Stimulated activated naive CD4-positive, alpha-beta T cell treated with Interleukin-2 at 50 U/mL for 16 hours (primary cell): ENCODE data around the gene E2F2.

Experiments used
- DNase-seq: peaks from one replicate; lab custom pipeline; 2025; lab: John Stamatoyannopoulos, UW

The E2F2 gene

GRCh38 chr1:23563003-23563402, 32.0 kb upstream of the E2F2 start:
- DNase-seq: no peak

GRCh38 chr1:23562137-23562876, 31.3 kb upstream of the E2F2 start:
- no peak for DNase-seq

GRCh38 chr1:23561813-23562100, 30.7 kb upstream of the E2F2 start:
- DNase-seq: no peak

GRCh38 chr1:23561076-23561812, 30.2 kb upstream of the E2F2 start:
- no peak for DNase-seq

GRCh38 chr1:23559985-23560741, 29.1 kb upstream of the E2F2 start:
- DNase-seq: no peak

GRCh38 chr1:23559136-23559984, 28.3 kb upstream of the E2F2 start, which contains the start of gene ID3:
ID3 (minus strand) TSS chr1:23559501; CDS start chr1:23559426, 75 bp downstream.
- DNase-seq: peak; percentile 86

- no peak for DNase-seq
These were observed 27.8 kb upstream of the E2F2 start for GRCh38 chr1:23558872-23559135.

GRCh38 chr1:23558140-23558871, 27.3 kb upstream of the E2F2 start:
- DNase-seq: no peak

- no peak for DNase-seq
These were observed 26.6 kb upstream of the E2F2 start for GRCh38 chr1:23557471-23558124.

- no peak for DNase-seq
These were observed 25.8 kb upstream of the E2F2 start for GRCh38 chr1:23556635-23557470.

GRCh38 chr1:23555986-23556634, 25.1 kb upstream of the E2F2 start:
- DNase-seq: no peak

GRCh38 chr1:23555270-23555985, 24.4 kb upstream of the E2F2 start:
- no peak for DNase-seq

GRCh38 chr1:23554481-23555269, 23.6 kb upstream of the E2F2 start:
- peak; percentile 78 for DNase-seq

- no peak for DNase-seq
These were observed 23.1 kb upstream of the E2F2 start for GRCh38 chr1:23554127-23554480.

- no peak for DNase-seq
These were observed 22.4 kb upstream of the E2F2 start for GRCh38 chr1:23553231-23554126.

- no peak for DNase-seq
These were observed 20.8 kb upstream of the E2F2 start for GRCh38 chr1:23551849-23552248.

- no peak for DNase-seq
These were observed 17.7 kb upstream of the E2F2 start for GRCh38 chr1:23548704-23549143.
